MM.1S (cell line): ENCODE data around the gene ISX.

ENCODE experiments used
- CTCF ChIP-seq: fragments of 300-600 bp; sonication (generic); IDR thresholded peaks from 2 replicates; pipeline ENCODE4 v1.5.1; 2016; ENCODE audit warnings: antibody characterized with exemption, low read length, mixed read lengths
- EZH2 ChIP-seq: fragments of 300-600 bp; sonication (generic); optimal IDR thresholded peaks from 2 replicates; pipeline ENCODE3; 2017; ENCODE audit warnings: low read depth, mild to moderate bottlenecking, antibody characterized with exemption, low read length, mixed read lengths
- EZH2phosphoT487 ChIP-seq: fragments of 300-600 bp; sonication (generic); IDR thresholded peaks from 2 replicates; pipeline ENCODE4 v1.6.1; 2018; ENCODE audit warnings: antibody characterized with exemption, low read length

GRCh38 chr22:35020517-35020916 lies 45.4 kb upstream of the ISX start:
- TF ChIP-seq CTCF (no peak), EZH2 (no peak), EZH2phosphoT487 (no peak)
